GM19452 (cell line): Measurements from ENCODE around the gene CYB561.

ENCODE experiments used
- ATAC-seq: cut with Tn5 transposase; IDR thresholded peaks from one replicate; pipeline ENCODE4 v1.9.1; 2021; ENCODE audit not compliant: unreplicated experiment

CYB561 gene

GRCh38 chr17:63435681-63436522 lies 10.2 kb downstream of the CYB561 start:
- ATAC-seq = no peak

GRCh38 chr17:63434951-63435571 lies 11.0 kb downstream of the CYB561 start:
- no peak for ATAC-seq

DNA sequence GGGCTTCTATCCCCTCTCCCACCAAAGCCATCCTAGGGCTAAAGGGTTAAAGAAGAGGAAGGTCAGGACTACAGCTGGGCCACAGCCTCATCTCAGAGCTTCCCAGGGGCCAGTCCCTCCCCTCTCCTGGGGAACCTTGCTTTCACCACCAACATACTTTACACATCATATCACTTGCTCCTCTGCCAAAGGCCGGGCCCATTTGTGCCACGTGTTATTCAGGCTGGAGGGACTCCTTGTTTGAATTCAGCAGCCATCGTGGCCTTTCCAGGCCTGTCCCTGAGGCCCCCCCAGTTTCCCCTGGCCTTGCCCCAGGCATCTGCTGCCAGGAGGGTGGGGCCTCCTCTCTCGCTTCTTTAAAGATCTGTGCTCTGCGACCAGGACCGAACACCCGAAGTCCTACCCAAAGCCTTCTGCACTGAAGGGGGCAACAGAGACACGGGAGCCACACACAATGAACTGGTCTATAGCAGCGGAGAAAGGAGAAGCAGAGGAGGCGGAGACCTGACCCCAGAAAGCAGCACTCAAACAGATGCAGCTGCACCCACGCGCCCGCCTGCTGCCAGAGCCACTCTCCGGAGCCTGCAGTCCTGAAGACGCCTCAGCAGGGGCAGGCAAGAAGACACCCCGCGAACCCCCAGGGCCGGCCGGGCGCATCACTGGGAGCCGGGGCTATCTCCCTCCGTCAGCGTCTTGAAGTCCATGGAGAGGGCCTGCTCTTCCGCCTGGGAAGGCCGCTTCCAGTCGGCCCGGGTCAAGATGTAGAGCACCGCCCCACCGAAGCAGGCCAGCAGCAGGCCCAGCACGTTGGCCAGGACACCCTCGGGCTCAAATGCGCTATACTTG lies 12.1 kb downstream of the CYB561 start:
- ATAC-seq = no peak

- ATAC-seq = no peak
These were observed 13.9 kb downstream of the CYB561 start for GRCh38 chr17:63431939-63432804.

GRCh38 chr17:63431618-63431938 lies 14.5 kb downstream of the CYB561 start:
- ATAC-seq = no peak

DNA sequence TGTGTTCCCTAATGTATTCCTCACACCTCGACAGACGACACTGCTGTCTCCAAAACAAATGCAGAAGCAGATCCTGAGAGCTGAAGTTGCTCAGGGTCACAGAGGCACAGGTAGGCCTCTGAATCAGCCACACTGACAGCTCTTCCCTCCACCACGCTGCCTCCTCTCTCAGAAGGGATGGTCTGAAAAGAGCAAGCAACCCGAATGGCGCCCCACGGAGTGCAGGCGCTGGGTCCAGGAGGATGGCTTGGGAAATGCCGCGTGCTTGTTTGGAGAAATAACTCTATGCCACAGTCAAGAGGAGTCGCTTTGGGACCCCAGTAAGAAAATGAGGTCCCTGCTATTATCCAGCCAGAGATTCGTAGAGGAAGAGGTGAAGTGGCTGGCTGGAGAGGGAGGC lies 15.9 kb downstream of the CYB561 start:
- no peak for ATAC-seq

DNA sequence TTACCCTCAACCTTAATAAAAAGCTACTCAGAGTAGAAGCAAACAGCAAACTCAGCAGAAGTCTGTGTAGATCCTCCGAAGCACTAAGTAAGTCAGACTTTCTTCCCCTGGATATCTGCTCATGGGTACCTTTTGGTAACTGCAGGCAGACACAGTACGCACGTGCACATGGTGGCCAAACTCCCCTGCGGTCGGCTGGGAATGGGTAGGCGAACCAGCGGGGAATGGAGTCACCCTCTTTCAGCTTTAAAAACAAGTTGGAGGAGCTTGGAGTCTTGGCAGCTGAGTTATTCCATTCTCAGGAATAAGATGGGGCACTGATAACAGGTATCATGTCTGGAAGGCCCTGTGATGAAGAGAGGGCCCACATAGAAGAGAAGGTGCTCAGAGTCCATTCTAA lies 16.3 kb downstream of the CYB561 start:
- ATAC-seq = no peak

DNA sequence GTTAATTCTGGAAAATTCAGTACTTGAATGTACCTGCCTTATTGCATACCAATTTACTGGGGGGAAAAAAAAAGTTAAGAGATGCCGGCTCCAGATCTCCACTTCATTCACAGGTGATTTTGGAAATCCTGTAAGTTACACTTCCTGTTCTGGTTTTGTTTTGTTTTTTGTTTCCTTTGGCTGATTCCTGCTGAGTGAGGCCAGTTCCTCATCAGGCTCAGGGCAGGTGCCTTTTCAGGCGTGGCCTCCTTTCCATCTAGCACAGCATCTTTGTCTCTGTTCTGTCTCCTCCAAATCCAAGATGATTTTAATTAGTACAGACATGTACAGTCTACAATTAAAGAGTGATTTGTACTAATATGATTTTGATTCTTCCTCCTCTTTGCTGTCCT lies 19.2 kb downstream of the CYB561 start:
- no peak for ATAC-seq

GRCh38 chr17:63426041-63426916 lies 19.8 kb downstream of the CYB561 start:
- ATAC-seq = no peak

DNA sequence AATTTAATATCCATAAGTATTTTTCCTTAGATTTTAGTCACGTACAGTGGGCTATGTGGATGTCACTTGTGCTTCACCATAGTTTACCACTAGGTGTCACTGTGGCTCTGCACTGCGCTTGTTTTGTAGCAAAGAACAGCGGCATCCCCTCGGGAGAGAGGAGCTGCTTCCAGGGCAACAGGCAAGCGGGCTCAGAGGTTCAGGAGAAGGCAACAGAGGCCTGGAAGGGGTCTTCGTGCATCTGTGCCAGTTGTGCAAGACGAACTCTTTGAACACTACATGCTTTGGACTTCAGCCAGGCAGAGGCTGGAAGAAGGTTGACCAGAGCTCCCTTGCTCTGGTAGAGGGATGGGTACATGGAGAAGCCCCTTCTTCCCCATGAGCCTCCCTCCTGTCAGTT lies 20.6 kb downstream of the CYB561 start:
- ATAC-seq = no peak

- ATAC-seq = no peak
These were observed 22.1 kb downstream of the CYB561 start for GRCh38 chr17:63423963-63424362.

DNA sequence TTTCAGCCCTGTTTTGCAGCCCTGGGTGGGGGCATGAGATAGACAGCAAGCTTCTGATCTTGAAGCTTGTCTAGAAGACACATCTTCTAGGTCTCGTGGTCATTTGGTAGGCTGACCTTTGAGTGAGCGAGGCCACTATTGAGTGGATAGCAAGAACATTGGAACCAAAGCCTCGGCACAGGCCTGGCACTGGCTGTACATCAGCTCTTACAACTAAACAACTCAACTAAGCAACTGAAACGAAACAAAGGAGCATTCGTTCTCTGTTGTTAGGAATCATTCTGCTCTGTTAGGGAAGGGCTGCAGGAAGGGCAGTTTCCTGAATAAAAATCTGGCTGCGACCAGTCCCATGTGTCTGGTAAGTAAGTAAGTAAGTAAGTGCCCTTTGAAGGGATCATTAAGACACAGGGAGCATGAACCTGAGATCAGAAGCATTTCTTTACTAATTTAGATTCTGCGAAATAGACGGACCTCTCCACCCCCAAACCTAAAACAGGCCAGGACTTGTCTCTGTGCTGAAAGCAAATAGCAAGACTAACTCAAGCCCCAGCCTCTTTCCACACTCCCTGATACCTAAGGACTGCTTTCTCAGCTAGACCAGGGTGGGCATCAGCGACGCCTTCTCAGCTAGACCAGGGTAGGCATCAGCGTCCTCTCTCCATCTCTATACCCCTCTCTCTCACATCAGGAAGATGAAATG lies 22.7 kb downstream of the CYB561 start:
- no peak for ATAC-seq

DNA sequence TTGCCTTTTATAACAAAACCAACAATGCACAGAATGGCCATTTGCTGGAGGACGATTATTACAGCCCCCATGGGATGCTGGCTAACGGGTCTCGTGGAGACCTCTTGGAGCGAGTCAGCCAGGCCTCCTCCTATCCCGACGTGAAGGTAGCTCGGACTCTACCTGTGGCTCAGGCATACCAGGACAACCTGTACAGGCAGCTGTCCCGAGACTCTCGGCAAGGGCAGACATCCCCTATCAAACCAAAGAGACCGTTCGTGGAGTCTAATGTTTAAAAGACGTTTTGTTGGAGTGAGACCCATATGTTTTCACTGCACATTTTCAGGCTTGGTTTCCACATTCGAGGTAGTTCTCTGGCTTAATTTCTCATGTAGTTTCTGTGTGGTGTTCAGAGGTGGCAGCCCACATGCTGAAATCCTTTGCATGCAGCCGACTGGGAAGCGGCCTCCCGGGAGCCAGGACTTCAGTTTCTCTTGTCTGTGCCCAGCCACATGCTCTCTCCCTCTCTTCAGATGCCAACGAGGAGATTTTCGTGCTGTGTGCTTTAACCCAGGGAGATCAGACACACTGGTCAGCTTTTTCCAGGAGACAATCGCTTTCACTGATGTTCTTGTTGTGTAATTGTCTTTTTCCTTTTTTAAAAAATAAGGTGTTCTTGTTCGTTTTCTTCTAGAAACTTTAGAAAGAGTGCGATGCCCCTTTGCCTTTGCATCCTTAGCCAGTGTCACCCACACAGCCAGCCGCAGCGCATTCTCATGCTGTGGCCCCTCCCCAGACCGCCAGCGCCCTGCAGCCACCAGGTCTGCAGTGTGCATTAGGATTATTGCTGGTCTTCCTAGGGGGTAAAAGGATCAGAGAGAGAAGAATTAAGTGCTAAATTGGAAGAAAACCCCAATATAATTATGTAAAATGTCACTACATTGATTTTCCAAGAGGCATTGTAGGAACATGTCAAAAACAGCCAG lies 24.1 kb downstream of the CYB561 start:
- no peak for ATAC-seq

- ATAC-seq = no peak
These were observed 25.0 kb downstream of the CYB561 start for GRCh38 chr17:63420868-63421680.

GRCh38 chr17:63419949-63420867 lies 25.9 kb downstream of the CYB561 start:
- no peak for ATAC-seq

GRCh38 chr17:63419398-63419797 lies 26.7 kb downstream of the CYB561 start:
- ATAC-seq = no peak
